ENCODE measurements around the gene TRABD2B.

The TRABD2B gene

GRCh38 chr1:47791879-47792608, 205.1 kb downstream of the TRABD2B start:
- DNase-seq (ENCODE audit: low read depth, low spot score) = no peak
- no peak for TF ChIP-seq CTCF (IDR thresholded peaks at IDR 0.05; ENCODE audit: low read depth, low read length)
- in situ Hi-C loops (cut with HindIII; ENCODE audit: low sequenced_read_pairs) = no loop called here
- H3K4me3 ChIP-seq (ENCODE audit: low read depth, low read length) = no peak overlapping the region

GRCh38 chr1:47788761-47789160, 208.4 kb downstream of the TRABD2B start:
- in situ Hi-C loops (cut with HindIII; ENCODE audit: low sequenced_read_pairs) = no loop called here
- no peak overlapping the region for H3K4me3 ChIP-seq (ENCODE audit: low read depth, low read length)
- TF ChIP-seq CTCF (IDR thresholded peaks at IDR 0.05; ENCODE audit: low read depth, low read length) = no peak
- DNase-seq (ENCODE audit: low read depth, low spot score) = no peak

GRCh38 chr1:47787560-47787959, 209.6 kb downstream of the TRABD2B start:
- no peak for TF ChIP-seq CTCF (IDR thresholded peaks at IDR 0.05; ENCODE audit: low read depth, low read length)
- in situ Hi-C loops (cut with HindIII; ENCODE audit: low sequenced_read_pairs) = no loop called here
- DNase-seq (ENCODE audit: low read depth, low spot score) = no peak
- H3K4me3 ChIP-seq (ENCODE audit: low read depth, low read length) = no peak overlapping the region

- no peak for TF ChIP-seq CTCF (IDR thresholded peaks at IDR 0.05; ENCODE audit: low read depth, low read length)
- no peak for DNase-seq (ENCODE audit: low read depth, low spot score)
- no peak overlapping the region for H3K4me3 ChIP-seq (ENCODE audit: low read depth, low read length)
- in situ Hi-C loops (cut with HindIII; ENCODE audit: low sequenced_read_pairs) = no loop called here
Measured at GRCh38 chr1:47786316-47786715, 210.9 kb downstream of the TRABD2B start.

- no peak for TF ChIP-seq CTCF (IDR thresholded peaks at IDR 0.05; ENCODE audit: low read depth, low read length)
- H3K4me3 ChIP-seq (ENCODE audit: low read depth, low read length) = no peak overlapping the region
- in situ Hi-C loops (cut with HindIII; ENCODE audit: low sequenced_read_pairs) = no loop called here
- DNase-seq (ENCODE audit: low read depth, low spot score) = no peak
Measured at GRCh38 chr1:47785561-47786271, 211.5 kb downstream of the TRABD2B start.

GRCh38 chr1:47785118-47785517, 212.1 kb downstream of the TRABD2B start:
- H3K4me3 ChIP-seq (ENCODE audit: low read depth, low read length) = no peak overlapping the region
- TF ChIP-seq CTCF (IDR thresholded peaks at IDR 0.05; ENCODE audit: low read depth, low read length) = no peak
- in situ Hi-C loops (cut with HindIII; ENCODE audit: low sequenced_read_pairs) = no loop called here
- no peak for DNase-seq (ENCODE audit: low read depth, low spot score)

Measured in astrocyte of the spinal cord (primary cell).